CD4-positive, alpha-beta T cell treated with Interleukin-6 at 100 ng/mL for 8 hours (primary cell): Measurements from ENCODE around the gene ERC2.

ENCODE experiments used
- DNase-seq: peaks from one replicate; pipeline ENCODE4 v3.0.0-alpha.2; 2020; ENCODE audit warnings: mixed read lengths, low spot score

The ERC2 gene

GRCh38 chr3:55675478-55675877, 792.8 kb downstream of the ERC2 start:
- DNase-seq: no peak

- no peak for DNase-seq
These were observed 794.5 kb downstream of the ERC2 start for GRCh38 chr3:55673764-55674163.

GRCh38 chr3:55669133-55669532, 799.1 kb downstream of the ERC2 start:
- DNase-seq: no peak

GRCh38 chr3:55668359-55668758, 799.9 kb downstream of the ERC2 start:
- DNase-seq: no peak

- DNase-seq: no peak
These were observed 803.9 kb downstream of the ERC2 start for GRCh38 chr3:55664387-55664786.

- DNase-seq: no peak
These were observed 805.6 kb downstream of the ERC2 start for GRCh38 chr3:55662683-55663082.

GRCh38 chr3:55661571-55661970, 806.7 kb downstream of the ERC2 start:
- DNase-seq: no peak

- no peak for DNase-seq
These were observed 807.1 kb downstream of the ERC2 start for GRCh38 chr3:55661141-55661540.

GRCh38 chr3:55660642-55661041, 807.6 kb downstream of the ERC2 start:
- no peak for DNase-seq

GRCh38 chr3:55659701-55660100, 808.6 kb downstream of the ERC2 start:
- no peak for DNase-seq

GRCh38 chr3:55658690-55659562, 809.3 kb downstream of the ERC2 start:
- no peak for DNase-seq

GRCh38 chr3:55658270-55658669, 810.0 kb downstream of the ERC2 start:
- no peak for DNase-seq

GRCh38 chr3:55655544-55655943, 812.7 kb downstream of the ERC2 start:
- DNase-seq: no peak

GRCh38 chr3:55654123-55654760, 814.0 kb downstream of the ERC2 start:
- no peak for DNase-seq

GRCh38 chr3:55651011-55651410, 817.3 kb downstream of the ERC2 start:
- DNase-seq: no peak

- no peak for DNase-seq
These were observed 818.3 kb downstream of the ERC2 start for GRCh38 chr3:55650011-55650410.

- no peak for DNase-seq
These were observed 818.7 kb downstream of the ERC2 start for GRCh38 chr3:55649554-55649953.

GRCh38 chr3:55648591-55649318, 819.5 kb downstream of the ERC2 start:
- DNase-seq: no peak

- no peak for DNase-seq
These were observed 820.6 kb downstream of the ERC2 start for GRCh38 chr3:55647670-55648069.

GRCh38 chr3:55647063-55647462, 821.2 kb downstream of the ERC2 start:
- no peak for DNase-seq

- DNase-seq: no peak
These were observed 822.1 kb downstream of the ERC2 start for GRCh38 chr3:55646121-55646520.

- DNase-seq: no peak
These were observed 822.8 kb downstream of the ERC2 start for GRCh38 chr3:55645422-55645821.

- no peak for DNase-seq
These were observed 825.0 kb downstream of the ERC2 start for GRCh38 chr3:55643283-55643682.
